Measurements from ENCODE around the gene FFAR3.

DNA sequence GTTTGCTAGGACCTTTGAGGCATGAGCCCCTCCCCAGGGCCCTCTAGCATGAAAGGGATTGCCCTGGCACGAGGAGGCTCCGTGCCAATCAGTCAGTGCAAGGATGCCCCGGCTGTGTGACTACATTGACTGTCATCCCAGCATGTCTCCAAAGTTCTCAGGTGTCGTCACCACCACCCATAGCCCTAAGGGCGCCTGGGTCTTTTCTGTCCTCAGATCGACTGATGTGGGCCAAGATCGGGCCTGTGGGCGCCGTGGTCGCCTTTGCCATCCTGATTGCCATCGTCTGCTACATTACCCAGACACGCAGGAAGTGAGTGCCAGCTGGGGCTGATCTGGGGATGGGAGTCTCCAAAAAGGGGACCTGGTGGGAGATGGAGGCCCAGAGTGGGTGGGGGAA lies 47.9 kb upstream of the FFAR3 start:
- TF ChIP-seq, protein P1, sequence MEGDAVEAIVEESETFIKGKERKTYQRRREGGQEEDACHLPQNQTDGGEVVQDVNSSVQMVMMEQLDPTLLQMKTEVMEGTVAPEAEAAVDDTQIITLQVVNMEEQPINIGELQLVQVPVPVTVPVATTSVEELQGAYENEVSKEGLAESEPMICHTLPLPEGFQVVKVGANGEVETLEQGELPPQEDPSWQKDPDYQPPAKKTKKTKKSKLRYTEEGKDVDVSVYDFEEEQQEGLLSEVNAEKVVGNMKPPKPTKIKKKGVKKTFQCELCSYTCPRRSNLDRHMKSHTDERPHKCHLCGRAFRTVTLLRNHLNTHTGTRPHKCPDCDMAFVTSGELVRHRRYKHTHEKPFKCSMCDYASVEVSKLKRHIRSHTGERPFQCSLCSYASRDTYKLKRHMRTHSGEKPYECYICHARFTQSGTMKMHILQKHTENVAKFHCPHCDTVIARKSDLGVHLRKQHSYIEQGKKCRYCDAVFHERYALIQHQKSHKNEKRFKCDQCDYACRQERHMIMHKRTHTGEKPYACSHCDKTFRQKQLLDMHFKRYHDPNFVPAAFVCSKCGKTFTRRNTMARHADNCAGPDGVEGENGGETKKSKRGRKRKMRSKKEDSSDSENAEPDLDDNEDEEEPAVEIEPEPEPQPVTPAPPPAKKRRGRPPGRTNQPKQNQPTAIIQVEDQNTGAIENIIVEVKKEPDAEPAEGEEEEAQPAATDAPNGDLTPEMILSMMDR (IDR thresholded peaks at IDR 0.05), result no peak
- no peak for TF ChIP-seq POLR2AphosphoS5 (IDR thresholded peaks at IDR 0.05)

All from suprapubic skin (tissue), 3 donors.